ENCODE measurements around the gene CCDC71L.

DNA sequence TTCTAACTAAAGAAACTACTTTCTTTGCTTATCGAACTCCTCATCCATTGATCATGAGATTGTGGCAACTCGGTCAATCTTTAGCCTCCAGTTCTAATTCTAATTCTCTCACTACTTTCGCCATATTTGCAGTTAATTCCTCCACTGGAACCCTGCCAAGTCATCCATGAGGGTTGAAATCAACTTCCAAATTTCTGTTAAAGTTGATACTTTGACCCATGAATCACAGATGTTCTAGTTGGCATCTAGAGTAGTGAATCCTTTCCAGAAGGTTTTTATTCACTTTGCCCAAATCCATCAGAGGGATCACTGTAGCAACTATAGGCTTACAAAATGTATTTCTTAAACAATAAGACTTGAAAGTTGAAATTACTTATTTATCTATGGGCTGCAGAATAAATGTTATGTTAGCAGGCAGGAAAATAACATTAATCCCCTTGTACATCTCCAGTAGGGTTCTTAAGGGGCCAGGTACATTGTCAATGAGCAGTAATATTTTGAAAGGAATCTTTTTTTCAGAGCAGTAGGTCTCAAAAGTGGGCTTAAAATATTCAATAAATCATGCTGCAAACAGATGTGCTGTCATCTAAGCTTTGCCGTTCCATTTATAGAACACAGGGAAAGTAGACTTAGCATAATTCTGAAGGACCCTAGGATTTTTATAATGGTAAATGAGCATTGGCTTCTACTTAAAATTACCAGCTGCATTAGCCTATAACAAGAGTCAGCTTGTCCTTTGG, 39.4 kb downstream of the CCDC71L start:
- TF ChIP-seq, protein P1, sequence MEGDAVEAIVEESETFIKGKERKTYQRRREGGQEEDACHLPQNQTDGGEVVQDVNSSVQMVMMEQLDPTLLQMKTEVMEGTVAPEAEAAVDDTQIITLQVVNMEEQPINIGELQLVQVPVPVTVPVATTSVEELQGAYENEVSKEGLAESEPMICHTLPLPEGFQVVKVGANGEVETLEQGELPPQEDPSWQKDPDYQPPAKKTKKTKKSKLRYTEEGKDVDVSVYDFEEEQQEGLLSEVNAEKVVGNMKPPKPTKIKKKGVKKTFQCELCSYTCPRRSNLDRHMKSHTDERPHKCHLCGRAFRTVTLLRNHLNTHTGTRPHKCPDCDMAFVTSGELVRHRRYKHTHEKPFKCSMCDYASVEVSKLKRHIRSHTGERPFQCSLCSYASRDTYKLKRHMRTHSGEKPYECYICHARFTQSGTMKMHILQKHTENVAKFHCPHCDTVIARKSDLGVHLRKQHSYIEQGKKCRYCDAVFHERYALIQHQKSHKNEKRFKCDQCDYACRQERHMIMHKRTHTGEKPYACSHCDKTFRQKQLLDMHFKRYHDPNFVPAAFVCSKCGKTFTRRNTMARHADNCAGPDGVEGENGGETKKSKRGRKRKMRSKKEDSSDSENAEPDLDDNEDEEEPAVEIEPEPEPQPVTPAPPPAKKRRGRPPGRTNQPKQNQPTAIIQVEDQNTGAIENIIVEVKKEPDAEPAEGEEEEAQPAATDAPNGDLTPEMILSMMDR (IDR thresholded peaks at IDR 0.05): no peak
- TF ChIP-seq SIN3A (IDR thresholded peaks at IDR 0.05; ENCODE audit: borderline replicate concordance, insufficient read depth, low read depth, low read length) (no peak), TCF7L2 (IDR thresholded peaks at IDR 0.05; ENCODE audit: low read depth, low read length) (no peak), POLR2AphosphoS5 (IDR thresholded peaks at IDR 0.05; ENCODE audit: low read depth, low read length) (no peak)
